ENCODE results near the gene PTPRJ.
"Not testable (repeated sequence)": the region's sequence is repeated elsewhere in the genome, so short reads cannot be mapped to it uniquely, and the experiment has no call there.

The PTPRJ gene

DNA sequence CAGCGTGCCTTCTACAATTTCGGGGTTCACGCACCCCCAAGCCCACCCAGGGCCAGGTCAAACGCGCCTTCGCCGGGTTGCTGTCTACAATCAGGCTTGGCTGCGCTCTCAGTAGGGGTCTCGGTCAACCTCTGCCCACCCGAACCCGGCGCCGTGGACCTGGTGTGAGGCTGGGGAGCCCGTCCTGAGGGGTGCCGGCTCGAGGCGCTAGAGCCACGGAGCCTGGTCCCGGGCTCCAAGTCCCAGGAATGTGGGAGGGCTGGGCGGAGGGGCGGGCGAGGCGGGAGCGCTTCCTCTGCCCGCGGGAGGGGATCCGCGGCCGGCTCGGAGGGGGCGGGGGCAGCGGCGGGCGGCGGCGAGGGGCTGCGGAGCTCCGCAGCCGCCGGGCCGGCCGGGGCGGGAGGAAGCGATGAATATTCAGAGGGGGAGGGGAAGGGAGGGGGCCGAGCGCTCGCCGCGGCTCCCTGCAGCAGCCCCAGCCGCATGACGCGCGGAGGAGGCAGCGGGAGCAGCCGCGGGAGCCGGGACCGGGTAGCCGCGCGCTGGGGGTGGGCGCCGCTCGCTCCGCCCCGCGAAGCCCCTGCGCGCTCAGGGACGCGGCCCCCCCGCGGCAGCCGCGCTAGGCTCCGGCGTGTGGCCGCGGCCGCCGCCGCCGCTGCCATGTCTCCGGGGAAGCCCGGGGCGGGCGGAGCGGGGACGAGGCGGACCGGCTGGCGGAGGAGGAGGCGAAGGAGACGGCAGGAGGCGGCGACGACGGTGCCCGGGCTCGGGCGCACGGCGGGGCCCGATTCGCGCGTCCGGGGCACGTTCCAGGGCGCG is at the start of gene PTPRJ:
Gene PTPRJ, plus strand, starts transcription at position 472 of the 819 bp plus-strand sequence. CDS start 354 bp downstream, outside the sequence.
- peak; percentile 52 for DNase-seq (ENCODE audit: low read depth)

DNA sequence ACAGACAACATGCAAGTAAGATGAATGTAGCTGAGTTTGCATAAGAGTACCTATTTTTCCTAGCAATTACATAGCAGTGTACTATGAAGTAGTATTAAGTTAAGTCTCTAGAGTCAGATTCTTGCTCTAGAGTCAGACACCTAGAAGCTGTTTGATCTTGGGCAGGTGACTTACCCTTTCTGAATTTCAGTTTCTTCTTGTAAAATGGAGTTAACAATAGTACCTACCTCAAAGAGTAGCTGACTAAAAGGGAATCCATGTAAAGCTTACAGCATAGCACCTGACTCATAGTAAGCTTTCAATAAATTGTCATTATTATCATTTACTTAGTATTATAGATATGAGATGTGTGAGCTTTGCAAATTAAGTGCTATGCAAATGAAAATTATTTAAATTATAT is 47.8 kb upstream of the PTPRJ start:
- no peak for DNase-seq (ENCODE audit: low read depth)

DNA sequence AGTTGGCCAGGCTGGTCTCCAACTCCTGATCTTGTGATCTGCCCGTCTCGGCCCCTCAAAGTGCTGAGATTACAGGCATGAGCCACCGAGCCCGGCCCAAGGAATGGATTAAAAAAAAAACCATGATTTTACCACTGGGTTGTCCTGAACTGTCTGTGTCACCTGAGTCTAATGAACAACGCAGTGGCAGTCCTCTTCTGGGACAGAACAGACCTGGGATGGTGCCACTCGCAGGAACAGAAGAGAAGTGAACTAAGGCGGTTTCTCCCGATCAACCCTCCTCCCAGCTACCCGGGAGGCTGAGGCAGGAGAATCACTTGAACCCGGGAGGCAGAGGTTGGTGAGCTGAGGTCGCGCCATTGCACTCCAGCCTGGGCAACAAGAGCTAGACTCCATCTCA is 46.6 kb upstream of the PTPRJ start:
- not testable (repeated sequence) for DNase-seq (ENCODE audit: low read depth)

DNA sequence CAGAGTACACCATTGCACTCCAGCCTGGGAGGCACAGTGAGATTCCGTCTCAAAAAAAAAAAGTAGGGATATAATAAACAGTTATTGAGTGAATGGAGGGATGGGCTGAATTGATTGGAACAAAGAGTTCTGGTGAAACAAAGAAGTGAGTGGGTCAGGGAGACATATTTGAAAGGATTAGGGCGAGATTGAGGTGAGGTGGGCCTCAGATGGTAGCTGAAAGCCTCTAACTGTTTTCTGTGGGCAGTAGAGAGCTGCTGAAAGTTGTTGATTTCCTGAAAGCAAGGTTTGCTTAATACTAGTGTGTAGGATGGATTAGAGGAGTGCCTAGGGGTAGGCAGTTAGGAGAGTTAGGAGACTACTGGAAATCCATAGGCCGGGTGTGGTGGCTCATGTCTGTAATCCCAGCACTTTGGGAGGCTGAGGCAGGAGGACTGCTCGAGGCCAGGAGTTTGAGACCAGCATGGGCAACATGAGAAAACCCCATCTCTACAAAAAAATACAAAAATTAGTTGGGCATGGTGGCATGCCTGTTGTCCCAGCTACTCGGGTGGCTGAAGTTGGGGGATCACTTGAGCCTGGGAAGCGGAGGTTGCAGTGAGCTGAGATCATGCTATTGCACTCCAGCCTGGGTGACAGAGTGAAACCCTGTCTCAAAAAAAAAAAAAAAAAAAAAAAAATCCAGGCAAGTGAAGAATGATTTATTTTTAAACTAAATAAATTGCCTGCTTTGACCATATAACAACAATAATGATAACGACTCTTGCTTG is 41.4 kb upstream of the PTPRJ start:
- DNase-seq (ENCODE audit: low read depth), result no peak

DNA sequence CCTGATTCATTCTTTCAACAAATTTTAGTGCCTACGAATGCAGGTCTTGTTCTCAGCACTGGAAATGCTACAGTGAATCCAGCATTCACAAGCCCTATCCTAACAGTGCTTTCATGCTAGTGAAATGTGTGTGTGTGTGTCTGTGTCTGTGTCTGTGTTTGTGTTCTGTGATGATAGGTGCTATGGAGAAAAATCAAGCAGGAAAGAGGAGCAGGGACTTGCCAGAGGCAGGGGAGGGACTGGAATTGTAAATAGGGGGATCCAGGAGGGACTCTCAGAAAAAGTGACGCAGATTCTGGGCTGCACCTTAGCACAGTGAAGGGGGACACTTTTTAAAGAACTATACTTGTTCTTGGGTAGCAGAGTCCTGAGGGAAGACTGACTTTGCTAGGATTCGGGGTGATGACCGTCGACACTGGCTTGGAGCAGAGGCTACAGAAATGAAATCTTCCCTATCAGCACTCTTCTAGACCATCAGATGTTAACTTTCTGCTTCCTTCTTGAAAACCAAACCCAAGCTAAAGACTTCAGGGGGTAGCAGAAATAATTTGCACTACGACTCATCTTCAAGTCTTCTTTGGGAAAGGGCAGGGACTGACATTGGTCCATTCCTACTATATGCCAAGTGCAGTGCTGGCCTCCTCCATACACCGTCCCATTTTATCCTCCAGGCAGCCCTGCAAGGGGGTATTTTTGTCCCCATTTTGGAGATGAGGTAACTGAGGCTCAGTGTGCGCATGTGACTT is 39.3 kb upstream of the PTPRJ start:
- no peak for DNase-seq (ENCODE audit: low read depth)

DNA sequence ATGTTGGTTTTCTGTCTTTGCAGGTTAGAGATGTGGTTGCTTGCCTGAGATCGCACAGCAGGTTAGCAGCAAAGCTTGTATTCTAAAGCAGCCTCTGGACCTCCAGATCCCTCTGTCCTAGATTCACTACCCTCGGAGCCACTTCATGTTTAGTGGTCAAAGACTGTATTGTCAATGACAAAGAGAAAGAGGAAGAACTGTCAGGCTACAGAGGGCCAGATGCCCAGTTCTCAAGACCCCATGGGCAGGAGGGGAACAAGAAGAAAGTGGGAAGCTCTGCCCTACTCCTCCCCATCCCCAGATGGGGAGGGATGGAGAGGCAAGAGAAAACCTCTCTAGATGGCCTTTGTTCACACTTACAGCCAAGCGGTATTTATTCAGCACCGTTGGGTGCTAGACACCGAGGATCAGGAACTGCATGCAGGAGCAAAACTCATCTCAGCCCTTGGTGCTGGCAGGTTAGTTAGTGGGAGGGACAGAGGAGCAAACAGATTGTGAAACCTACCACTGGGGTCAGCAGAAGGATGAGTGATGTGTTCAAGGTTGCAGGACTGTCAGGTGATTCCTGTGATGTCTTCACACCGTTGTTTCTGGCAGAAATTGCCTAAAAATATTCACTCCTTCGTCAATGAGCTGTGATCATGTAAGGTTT is 38.3 kb upstream of the PTPRJ start:
- DNase-seq (ENCODE audit: low read depth), result no peak

DNA sequence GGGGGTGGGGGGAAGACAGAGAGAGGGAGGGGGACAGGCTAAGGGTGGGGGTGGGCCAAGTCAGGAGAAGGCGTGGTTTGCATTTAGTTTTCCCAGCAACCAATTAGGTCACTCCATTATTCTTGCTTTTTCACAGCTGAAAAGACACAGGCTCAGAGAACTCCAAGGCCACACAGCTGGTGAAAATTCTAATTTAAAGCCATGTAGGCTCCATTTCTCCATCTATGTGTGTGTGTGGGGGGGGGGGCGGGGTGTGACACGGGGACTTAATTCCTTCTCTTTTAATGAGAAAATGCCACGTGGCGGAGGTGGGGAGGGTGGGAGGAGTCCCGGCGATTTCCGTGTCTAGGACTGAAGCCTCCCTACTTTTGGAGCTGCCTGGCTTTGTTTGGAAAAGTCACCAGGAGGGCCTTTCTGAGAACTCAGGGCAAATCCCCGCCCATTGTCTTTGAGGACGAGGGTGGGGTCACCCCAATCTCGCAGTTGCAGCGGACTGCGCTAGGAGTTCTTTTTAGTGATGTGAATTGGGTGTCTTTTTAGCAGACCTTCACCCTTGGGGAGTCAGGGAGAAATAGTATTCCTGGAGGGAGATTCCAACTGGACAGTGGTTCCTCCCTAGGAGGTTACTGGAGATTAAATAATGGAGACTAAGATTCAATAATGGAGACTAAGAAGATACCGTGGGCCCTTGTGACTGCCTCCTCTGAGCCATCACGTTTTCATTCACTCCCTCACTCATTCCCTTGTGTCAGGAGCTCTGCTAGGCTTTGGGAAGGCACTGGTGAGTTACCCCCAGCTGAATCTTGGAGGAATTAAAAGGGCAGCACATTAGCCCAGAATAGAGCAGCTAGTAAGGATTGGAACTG is 36.4 kb upstream of the PTPRJ start:
- DNase-seq (ENCODE audit: low read depth), result no peak

DNA sequence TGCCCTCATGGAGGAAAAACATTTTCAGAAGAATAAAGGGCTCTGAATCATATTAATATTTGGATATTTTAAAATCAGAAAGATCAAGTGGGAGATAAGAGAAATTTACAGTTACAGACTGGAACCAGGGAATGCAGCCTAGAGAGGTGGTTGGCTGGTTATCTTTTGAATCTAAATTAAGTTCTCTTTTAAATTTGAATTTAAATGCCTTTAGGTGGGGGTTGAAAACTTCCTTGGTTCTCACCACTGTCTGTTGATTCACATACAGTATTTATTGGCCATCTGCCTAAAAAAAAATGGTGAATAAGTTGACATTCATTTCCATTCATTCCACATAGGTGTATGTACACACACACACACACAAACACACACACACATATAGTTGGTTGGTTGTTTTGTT is 35.7 kb upstream of the PTPRJ start:
- DNase-seq (ENCODE audit: low read depth), result no peak

DNA sequence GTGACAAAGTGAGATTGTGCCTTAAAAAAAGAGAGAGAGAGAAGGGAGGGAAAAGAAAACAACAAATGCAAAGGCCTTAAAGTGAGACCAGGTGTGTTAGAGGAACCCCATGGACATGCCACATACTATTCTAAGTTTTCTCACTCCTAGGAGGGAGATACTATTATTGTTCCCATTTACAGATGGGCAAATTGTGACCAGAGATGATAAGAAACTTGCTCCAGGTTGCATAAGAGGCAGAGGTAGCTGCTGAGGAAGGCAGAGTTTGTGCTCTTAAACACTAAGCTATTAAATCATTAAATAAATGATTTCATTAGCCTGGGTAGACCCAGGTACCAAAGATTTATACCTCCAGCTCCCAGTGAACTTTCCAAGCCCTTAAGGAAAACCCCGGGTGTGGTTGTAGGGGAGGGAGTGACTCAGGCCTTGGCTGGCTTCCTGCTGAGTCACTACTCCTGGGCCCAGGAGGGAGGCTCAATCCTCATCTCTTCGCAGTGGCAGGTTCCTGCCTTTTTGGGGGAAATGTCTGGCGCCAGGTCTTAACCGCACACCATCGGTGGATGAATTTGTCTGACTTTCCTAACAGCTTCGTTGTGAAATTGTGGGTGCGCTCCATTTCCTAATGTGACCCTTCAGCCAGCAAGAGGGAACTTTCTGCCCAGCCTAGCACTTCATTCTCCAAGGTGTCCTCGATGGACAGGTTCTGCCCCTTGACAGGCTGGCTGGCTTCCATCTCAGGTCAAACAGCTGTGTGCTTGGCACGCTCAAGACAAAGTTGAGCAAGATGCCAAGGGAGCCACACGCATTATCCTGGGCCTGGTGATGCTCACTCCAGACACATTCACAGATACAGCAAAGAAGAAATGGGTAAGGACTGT is 33.4 kb upstream of the PTPRJ start:
- DNase-seq (ENCODE audit: low read depth), result no peak

DNA sequence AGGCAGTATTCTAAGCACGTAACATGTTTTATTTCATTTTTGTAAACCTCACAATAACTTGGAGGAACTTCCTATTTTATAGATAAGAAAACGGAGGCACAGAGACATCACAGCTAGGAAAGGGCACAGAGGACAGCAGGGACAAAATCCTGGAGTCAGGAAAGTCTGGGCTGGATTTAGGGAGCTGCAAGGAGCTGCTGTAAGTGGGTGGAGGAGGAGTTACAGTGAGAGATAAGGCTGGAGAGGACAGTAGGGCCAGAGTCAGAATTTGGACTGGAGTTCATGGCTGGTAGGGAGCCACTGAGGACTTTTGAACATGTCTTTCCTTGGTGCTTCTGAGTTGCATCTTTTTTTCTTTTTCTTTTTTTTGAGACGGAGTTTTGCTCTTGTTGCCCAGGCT is 32.2 kb upstream of the PTPRJ start:
- no peak for DNase-seq (ENCODE audit: low read depth)

DNA sequence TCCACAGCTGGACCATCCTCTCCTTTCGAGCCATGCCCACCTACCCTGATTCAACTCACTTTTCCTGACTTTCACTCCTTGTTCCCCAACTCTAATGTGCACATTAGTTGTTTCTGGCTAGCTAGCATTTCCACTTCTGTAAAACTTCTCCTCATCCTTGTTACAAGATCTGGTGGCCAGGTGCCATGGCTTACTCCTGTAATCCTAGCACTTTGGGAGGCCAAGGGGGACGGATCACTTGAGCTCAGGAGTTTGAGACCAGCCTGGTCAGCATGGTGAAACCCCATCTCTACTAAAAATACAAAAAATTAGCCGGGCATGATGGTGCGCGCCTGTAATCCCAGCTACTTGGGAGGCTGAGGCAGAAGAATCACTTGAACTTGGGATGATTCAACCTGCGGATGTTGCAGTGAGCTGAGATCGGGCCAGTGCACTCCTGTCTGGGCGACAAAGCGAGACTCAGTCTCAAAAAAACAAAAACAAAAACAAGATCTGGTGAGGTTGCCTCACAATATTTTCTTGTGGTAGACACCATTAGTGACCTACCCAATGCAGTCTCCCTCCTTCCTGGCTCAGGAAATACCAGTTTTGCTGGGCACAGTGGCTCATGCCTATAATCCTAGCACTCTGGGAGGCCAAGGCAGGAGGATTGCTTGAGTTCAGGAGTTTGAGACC is 31.2 kb upstream of the PTPRJ start:
- not testable (repeated sequence) for DNase-seq (ENCODE audit: low read depth)

DNA sequence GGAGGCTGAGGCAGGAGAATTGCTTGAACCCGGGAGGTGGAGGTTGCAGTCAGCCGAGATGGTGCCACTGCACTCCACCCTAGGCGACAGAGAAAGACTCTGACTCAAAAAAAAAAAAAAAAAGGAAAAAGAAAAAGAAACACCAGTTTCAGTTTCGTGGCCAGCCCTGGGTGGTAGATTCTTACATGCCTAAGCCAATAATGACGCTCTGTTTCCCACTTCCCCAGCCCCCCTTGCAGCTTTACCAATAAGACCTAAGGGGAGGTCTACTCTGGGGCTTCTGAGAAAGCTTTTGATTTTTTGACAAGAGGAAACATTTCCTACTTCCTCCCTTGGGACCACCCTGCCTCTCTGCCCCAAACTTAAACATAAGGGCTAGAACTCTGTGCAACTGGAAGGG is 30.0 kb upstream of the PTPRJ start:
- peak; percentile 11 for DNase-seq (ENCODE audit: low read depth)

DNA sequence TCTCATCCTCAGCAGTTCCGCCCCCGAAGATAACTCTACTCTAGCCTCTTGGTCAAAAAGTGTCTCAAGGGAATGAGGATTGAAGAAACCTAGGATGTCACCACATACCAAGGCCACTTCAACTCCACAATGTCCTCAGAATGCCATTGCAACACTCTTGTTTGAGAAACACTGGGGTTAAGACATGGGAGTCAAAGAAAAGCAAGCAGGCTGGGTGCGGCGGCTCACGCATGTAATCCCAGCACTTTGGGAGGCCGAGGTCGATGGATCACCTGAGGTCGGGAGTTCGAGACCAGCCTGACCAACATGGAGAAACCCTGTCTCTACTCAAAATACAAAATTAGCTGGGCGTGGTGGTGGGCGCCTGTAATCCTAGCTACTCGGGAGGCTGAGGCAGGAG is 28.9 kb upstream of the PTPRJ start:
- DNase-seq (ENCODE audit: low read depth), result not testable (repeated sequence)

DNA sequence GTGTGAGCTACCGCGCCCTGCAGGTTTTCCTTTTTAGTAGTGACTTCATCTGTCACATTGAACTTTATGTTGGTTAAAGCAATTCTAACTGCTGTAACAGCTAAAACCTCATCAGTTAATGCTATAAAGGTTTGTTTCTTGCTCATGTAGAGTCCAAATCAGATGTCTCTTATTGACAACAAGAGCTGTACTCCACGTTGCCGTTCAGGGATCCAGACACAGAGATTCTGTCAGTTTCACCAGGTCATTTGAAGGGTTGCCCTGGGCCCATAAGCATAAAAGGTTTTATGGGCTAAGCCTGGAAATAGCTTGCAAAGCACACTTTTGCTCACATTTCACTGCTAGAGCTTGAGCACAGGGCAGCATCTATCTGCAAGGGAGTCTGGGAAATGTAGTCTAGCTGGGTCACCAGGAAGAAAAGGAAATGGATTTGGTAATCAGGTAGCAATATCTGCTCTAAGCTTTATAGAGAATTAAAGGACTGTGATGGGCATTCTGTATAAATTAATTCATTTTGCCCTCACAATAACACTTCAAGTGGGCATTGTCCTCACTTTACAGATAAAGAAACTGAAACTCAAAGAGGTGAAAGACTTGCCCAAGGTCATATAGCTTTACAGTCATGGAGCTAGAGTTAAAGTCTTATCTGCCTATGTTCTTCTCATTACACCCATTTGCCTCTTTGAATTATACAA is 25.2 kb upstream of the PTPRJ start:
- DNase-seq (ENCODE audit: low read depth), result no peak

DNA sequence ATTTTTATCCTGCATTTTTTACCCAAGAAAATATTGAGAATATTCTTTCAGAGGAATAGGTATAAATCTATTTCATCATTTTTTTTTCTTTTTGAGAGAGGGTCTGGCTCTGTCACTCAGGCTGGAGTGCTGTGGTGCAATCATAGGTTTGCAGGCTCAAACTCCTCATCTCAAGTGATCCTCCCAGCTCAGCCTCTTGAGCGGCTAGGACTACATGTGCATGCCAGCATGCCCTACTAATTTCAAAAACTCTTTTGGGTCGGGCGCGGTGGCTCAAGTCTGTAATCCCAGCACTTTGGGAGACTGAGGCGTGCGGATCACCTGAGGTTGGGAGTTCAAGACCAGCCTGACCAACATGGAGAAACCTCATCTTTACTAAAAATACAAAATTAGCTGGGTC is 20.3 kb upstream of the PTPRJ start:
- no peak for DNase-seq (ENCODE audit: low read depth)

DNA sequence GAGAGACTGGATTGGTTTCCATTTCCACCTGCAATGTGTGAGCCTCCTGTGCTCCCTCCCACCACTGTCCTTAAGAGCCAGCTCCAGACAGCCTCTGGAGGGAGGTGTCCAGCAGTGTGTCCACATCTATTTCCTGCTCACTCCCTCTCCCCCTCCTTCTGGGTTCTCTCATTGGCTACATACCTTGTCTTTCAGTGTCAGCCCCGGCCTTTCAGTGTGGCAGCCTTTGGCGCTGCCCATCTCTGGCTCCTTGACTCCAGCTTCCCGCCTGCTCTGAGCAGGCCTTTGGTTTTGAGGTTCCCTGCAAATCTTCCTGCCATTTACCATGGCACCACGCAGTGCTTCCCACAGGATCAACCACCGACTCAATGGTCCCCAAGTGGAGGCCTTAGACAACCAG is 19.0 kb upstream of the PTPRJ start:
- DNase-seq (ENCODE audit: low read depth), result no peak

DNA sequence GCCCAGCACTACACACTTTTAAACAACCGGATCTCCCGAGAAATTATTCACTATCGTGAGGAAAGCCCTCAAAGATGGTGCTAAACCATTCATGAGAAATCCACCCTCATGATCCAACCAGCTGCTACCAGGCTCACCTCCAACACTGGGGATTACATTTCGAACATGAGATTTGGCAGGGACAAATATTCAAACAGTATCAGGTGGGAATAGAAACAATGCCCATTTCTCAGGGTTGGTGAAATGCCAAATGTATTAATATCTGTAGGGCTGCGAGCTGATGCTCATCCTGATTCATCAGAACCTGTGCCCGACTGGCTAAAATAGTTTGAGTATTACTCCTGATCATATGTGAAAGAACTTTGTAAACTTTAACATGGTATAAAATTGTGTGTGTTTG is 15.8 kb upstream of the PTPRJ start:
- no peak for DNase-seq (ENCODE audit: low read depth)

DNA sequence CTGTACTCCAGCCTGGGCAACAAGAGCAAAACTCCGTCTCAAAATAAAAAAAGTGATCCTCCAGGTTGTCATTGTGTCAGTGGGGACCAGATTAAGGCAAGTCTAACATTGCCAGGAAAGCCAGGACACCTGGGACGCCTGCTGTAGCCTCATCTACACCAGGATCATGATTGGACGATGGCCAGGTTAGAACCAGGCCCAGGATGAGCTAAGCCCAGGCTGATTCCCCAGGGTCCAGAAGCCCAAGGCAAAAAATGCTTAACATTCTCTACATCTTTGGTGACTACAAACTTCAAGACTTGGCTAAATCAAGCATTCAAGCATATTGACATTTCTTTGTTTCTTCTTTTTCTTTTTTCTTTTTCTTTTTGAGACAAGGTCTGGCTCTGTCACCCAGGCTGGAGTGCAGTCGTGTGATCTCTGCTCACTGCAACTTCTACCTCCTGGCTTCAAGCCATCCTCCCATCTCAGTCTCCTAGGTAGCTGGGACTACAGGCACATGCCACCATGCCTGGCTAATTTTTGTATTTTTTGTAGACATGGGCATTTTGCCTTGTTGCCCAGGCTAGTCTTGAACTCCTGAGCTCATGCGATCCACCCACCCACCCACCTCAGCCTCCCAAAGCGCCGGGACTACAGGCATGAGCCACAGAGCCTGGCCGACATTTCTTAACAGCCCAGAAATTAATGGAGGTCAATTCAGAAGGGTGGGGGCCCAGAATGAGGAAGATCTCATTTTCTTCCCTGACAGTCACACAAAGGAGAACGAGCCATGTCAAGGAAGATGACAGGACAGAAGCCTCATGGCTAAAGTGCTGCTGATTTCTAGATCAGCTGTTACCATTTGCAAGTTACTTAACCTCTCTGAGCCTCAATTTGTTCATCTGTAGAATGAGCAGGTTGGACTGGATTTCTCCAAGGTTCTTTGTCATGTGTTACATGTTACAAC is 12.5 kb upstream of the PTPRJ start:
- no peak for DNase-seq (ENCODE audit: low read depth)
